ENCODE results near the gene PATZ1. TPM values are rescaled to one million over a fixed set of nuclear protein-coding genes. Genes with fewer than 3 reads are reported as not detected.

PATZ1 gene
- total and polyA plus RNA-seq, 2 experiments from 2014 or later = 23.2 to 56.8 TPM

DNA sequence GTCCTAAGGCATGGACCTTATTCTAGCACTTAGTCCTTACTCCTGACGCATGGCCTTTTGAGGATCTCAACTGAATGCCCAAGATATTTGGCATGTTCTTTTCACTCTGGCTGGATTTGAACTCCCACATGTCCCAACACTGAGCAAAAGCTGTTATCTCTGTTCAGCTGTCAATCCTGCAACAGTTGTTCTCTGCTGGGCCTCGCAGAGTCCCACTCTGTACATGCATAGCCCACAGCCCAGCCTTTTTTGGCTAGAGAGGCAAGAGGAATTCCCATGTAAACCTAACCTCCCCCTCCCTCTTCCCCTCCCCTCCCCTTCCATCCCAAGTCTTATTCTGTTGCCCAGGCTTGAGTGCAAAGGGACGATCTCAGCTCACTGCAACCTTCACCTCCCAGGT lies 31.5 kb upstream of the PATZ1 start:
- no peaks in the 10 kb centered on the region for H3K4me1 Mint-ChIP-seq
- DNase-seq (ENCODE audit: low spot score) = no peak
- Histone ChIP-seq H3K27me3 (ENCODE audit: insufficient read depth) (no peaks in the 10 kb centered on the region), H2AFZ (peak overlapping the region; percentile 69), H3K27ac (ENCODE audit: low read depth) (no peak overlapping the region), H3K4me2 (no peak overlapping the region), H3K9me2 (ENCODE audit: insufficient read depth) (no peaks in the 10 kb centered on the region), H3K36me3 (ENCODE audit: insufficient read depth) (no peaks in the 10 kb centered on the region), H4K20me1 (replicated peaks; ENCODE audit: insufficient read depth) (no peaks in the 10 kb centered on the region), H3K4me1 (ENCODE audit: insufficient read depth) (no peaks in the 10 kb centered on the region), H3K4me3 (no peak overlapping the region), H3K79me2 (replicated peaks; ENCODE audit: insufficient read depth) (no peaks in the 10 kb centered on the region), H3F3A (replicated peaks; ENCODE audit: low read depth) (no peaks in the 10 kb centered on the region)
- TF ChIP-seq NANOG (IDR thresholded peaks at IDR 0.05; ENCODE audit: borderline replicate concordance) (no peak), EZH2 (IDR thresholded peaks at IDR 0.05; ENCODE audit: low read depth, unreplicated experiment) (no peak), STAT1 (IDR thresholded peaks at IDR 0.05; ENCODE audit: unreplicated experiment) (no peak), JUNB (IDR thresholded peaks at IDR 0.05; ENCODE audit: unreplicated experiment) (no peak), EZH2phosphoT487 (IDR thresholded peaks at IDR 0.05; ENCODE audit: unreplicated experiment) (no peak), ZNF114 (CRISPR knock-in tag; IDR thresholded peaks at IDR 0.05) (no peak), ZNF331 (CRISPR knock-in tag; IDR thresholded peaks at IDR 0.05; ENCODE audit: low read depth) (no peak), POLR2AphosphoS5 (IDR thresholded peaks at IDR 0.05; ENCODE audit: low read depth) (no peak), CREB1 (CRISPR knock-in tag; IDR thresholded peaks at IDR 0.05; ENCODE audit: low read depth) (no peak)
- TF ChIP-seq, protein P1, sequence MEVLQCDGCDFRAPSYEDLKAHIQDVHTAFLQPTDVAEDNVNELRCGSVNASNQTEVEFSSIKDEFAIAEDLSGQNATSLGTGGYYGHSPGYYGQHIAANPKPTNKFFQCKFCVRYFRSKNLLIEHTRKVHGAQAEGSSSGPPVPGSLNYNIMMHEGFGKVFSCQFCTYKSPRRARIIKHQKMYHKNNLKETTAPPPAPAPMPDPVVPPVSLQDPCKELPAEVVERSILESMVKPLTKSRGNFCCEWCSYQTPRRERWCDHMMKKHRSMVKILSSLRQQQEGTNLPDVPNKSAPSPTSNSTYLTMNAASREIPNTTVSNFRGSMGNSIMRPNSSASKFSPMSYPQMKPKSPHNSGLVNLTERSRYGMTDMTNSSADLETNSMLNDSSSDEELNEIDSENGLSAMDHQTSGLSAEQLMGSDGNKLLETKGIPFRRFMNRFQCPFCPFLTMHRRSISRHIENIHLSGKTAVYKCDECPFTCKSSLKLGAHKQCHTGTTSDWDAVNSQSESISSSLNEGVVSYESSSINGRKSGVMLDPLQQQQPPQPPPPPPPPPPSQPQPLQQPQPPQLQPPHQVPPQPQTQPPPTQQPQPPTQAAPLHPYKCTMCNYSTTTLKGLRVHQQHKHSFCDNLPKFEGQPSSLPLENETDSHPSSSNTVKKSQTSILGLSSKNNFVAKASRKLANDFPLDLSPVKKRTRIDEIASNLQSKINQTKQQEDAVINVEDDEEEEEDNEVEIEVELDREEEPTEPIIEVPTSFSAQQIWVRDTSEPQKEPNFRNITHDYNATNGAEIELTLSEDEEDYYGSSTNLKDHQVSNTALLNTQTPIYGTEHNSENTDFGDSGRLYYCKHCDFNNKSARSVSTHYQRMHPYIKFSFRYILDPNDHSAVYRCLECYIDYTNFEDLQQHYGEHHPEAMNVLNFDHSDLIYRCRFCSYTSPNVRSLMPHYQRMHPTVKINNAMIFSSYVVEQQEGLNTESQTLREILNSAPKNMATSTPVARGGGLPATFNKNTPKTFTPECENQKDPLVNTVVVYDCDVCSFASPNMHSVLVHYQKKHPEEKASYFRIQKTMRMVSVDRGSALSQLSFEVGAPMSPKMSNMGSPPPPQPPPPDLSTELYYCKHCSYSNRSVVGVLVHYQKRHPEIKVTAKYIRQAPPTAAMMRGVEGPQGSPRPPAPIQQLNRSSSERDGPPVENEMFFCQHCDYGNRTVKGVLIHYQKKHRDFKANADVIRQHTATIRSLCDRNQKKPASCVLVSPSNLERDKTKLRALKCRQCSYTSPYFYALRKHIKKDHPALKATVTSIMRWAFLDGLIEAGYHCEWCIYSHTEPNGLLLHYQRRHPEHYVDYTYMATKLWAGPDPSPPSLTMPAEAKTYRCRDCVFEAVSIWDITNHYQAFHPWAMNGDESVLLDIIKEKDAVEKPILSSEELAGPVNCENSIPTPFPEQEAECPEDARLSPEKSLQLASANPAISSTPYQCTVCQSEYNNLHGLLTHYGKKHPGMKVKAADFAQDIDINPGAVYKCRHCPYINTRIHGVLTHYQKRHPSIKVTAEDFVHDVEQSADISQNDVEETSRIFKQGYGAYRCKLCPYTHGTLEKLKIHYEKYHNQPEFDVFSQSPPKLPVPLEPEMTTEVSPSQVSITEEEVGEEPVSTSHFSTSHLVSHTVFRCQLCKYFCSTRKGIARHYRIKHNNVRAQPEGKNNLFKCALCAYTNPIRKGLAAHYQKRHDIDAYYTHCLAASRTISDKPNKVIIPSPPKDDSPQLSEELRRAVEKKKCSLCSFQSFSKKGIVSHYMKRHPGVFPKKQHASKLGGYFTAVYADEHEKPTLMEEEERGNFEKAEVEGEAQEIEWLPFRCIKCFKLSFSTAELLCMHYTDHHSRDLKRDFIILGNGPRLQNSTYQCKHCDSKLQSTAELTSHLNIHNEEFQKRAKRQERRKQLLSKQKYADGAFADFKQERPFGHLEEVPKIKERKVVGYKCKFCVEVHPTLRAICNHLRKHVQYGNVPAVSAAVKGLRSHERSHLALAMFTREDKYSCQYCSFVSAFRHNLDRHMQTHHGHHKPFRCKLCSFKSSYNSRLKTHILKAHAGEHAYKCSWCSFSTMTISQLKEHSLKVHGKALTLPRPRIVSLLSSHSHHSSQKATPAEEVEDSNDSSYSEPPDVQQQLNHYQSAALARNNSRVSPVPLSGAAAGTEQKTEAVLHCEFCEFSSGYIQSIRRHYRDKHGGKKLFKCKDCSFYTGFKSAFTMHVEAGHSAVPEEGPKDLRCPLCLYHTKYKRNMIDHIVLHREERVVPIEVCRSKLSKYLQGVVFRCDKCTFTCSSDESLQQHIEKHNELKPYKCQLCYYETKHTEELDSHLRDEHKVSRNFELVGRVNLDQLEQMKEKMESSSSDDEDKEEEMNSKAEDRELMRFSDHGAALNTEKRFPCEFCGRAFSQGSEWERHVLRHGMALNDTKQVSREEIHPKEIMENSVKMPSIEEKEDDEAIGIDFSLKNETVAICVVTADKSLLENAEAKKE (CRISPR knock-in tag; IDR thresholded peaks at IDR 0.05) = no peak
- TF ChIP-seq, protein P2, sequence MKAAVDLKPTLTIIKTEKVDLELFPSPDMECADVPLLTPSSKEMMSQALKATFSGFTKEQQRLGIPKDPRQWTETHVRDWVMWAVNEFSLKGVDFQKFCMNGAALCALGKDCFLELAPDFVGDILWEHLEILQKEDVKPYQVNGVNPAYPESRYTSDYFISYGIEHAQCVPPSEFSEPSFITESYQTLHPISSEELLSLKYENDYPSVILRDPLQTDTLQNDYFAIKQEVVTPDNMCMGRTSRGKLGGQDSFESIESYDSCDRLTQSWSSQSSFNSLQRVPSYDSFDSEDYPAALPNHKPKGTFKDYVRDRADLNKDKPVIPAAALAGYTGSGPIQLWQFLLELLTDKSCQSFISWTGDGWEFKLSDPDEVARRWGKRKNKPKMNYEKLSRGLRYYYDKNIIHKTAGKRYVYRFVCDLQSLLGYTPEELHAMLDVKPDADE (IDR thresholded peaks at IDR 0.05) = no peak
- TF ChIP-seq, protein P3, sequence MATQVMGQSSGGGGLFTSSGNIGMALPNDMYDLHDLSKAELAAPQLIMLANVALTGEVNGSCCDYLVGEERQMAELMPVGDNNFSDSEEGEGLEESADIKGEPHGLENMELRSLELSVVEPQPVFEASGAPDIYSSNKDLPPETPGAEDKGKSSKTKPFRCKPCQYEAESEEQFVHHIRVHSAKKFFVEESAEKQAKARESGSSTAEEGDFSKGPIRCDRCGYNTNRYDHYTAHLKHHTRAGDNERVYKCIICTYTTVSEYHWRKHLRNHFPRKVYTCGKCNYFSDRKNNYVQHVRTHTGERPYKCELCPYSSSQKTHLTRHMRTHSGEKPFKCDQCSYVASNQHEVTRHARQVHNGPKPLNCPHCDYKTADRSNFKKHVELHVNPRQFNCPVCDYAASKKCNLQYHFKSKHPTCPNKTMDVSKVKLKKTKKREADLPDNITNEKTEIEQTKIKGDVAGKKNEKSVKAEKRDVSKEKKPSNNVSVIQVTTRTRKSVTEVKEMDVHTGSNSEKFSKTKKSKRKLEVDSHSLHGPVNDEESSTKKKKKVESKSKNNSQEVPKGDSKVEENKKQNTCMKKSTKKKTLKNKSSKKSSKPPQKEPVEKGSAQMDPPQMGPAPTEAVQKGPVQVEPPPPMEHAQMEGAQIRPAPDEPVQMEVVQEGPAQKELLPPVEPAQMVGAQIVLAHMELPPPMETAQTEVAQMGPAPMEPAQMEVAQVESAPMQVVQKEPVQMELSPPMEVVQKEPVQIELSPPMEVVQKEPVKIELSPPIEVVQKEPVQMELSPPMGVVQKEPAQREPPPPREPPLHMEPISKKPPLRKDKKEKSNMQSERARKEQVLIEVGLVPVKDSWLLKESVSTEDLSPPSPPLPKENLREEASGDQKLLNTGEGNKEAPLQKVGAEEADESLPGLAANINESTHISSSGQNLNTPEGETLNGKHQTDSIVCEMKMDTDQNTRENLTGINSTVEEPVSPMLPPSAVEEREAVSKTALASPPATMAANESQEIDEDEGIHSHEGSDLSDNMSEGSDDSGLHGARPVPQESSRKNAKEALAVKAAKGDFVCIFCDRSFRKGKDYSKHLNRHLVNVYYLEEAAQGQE (IDR thresholded peaks at IDR 0.05; ENCODE audit: unreplicated experiment) = no peak
- H3K27me3 Mint-ChIP-seq (ENCODE audit: insufficient read depth, low read depth, poor library complexity) = peaks cover 5% of the 10 kb centered on the region
- no peak overlapping the region for H3K27ac Mint-ChIP-seq
- no peaks in the 10 kb centered on the region for H3K9me3 Mint-ChIP-seq
- H3K36me3 Mint-ChIP-seq (ENCODE audit: low read depth) = no peaks in the 10 kb centered on the region
- no peak overlapping the region for H3K4me3 Mint-ChIP-seq
- peak; percentile 36; the same call in 1 of the 3 replicates for ATAC-seq

Measured in GM23338 (cell line).